ENCODE measurements around the gene PCCB.
"Not testable (repeated sequence)": the region's sequence is repeated elsewhere in the genome, so short reads cannot be mapped to it uniquely, and the experiment has no call there.

PCCB gene

GRCh38 chr3:136250059-136250902 is at the start of gene PCCB:
Gene PCCB (plus strand): TSS chr3:136250340. CDS start chr3:136250376, 36 bp downstream.
- DNase-seq, result peak; percentile 86 to 88

GRCh38 chr3:136207489-136208115 is 42.5 kb upstream of the PCCB start:
- DNase-seq, result no peak

- DNase-seq, result no peak
These were observed 40.2 kb upstream of the PCCB start for GRCh38 chr3:136209921-136210320.

DNA sequence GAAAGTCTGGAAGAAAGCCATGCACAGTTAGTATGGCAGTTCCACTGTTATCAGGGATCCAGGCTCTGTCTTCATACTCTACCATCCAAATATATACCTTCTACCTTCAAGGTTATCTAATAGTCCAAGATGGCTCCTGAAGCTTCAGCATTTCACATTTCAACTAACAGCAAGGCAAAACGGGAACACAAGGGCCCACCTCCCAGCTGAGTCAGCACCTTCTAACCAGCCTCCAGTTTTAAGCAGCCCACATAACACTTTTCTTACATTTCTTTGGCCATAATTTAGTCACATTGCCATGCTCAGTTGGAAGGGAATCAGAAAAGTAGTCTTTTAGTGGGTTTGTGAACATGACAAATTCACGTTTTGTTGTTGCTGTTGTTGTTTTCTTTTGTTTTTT is 38.6 kb upstream of the PCCB start:
- DNase-seq, result no peak

GRCh38 chr3:136222746-136223145 is 27.4 kb upstream of the PCCB start:
- not testable (repeated sequence) for DNase-seq

- no peak for DNase-seq
These were observed 17.7 kb upstream of the PCCB start for GRCh38 chr3:136232413-136232812.

DNA sequence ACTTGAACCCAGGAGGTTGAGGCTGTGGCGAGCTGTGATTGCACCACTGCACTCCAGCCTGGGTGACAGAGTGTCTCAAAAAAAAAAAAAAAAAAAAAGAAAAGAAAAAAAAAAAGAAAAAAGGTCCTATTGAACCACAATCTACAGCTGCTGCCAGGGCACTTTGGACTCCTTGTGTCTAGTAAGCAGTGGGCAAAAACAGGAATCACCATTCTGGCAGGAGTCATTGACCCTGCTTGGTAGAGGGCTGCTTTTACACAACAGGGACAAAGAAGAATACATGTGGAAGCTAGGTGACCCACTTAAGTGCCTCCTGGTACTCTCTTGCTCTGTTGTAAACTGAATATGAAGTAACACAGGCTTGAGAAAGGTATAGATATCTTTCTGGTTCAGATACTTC is 14.6 kb upstream of the PCCB start:
- DNase-seq, result no peak

DNA sequence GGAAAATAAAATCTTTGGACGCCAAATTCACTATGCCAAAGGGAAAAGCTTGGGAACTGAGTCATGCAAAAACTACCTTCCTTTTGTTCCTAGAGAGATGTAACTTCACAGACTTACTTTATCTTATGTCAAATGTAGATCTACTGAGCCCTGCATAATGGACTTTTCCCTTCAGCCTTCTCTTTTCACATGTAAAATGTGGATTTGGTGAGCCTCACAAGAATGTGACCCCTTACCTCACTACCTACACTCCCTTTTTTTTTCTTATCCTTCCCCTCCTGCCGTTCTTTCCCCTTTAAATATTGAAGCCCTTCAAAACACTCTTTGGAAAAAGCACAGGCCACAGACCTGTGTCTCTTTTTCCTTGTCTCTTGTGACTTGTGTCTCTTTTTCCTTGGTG is 14.0 kb upstream of the PCCB start:
- no peak for DNase-seq

- DNase-seq, result no peak
These were observed 13.0 kb upstream of the PCCB start for GRCh38 chr3:136237103-136237502.

DNA sequence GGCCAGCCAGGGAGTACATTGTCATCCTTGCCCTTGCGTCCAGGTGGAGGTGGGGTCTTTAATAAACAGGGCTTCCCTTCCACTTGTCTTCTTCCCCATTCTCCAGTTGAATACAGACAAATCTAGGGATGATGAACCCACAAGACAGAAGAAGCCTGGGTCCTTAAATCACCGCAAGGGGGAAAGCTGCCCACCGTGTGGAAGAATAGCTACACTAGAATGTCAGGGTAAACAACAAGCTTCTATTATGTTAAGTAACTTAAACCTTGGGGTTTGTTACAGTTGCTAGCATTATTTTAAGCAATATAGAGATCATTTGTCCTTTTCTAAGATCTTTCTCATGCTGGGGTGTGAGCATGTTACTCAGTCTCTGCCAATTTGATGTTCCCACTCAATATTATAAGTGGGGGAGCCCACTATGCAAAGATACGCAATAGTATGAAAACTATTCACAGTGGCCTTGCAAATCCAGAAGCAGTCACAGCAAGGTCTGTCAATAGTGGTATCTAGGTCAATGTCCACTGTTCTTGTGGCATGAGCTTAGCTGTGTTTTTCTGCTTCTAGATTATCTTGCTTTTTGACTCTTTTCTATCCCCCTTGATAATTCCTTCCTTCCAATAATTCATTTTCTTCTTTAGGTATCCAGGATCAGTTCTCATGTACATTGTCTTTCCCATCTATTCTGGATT is 12.0 kb upstream of the PCCB start:
- no peak for DNase-seq

DNA sequence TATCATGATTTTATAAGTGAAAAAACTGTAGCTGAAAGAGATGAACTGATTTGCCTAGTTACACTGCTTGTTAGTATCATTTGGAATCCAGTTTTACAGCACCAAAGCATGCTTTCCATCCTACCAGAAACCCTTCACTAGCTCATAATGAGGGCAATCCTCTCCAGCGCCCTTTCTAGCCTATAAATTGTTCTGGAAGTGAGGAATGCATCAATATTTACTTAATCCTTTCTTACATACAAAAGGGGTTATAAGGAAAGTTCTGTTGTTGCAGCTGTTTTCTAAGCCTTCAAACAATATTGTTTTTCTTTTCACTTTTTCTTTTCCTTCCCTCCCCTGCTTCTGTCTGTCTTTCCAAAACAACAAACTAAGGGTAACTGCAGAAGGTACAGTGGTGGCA is 11.0 kb upstream of the PCCB start:
- DNase-seq, result no peak

DNA sequence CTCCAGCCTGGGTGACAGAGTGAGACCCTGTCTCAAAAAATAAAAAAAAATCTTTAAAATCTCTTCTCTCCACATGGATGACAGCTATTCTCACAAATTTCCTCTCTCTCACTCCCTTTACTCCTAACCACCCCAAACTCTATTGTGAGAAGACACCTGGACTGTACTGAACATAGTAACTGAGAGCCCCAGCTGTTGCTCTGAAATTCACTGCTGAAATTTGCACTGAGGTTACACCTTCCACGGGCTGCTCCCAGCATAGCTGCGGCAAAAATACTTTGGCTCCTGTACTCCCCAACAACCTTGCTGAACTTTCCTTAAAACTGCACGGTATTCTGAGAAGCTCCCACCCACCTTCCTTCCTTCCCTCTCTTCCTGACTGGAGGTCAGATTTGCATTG is 4.4 kb upstream of the PCCB start:
- no peak for DNase-seq

- DNase-seq, result no peak
These were observed 2.7 kb upstream of the PCCB start for GRCh38 chr3:136247436-136247835.

GRCh38 chr3:136247855-136248590 is 2.1 kb upstream of the PCCB start:
- no peak for DNase-seq

DNA sequence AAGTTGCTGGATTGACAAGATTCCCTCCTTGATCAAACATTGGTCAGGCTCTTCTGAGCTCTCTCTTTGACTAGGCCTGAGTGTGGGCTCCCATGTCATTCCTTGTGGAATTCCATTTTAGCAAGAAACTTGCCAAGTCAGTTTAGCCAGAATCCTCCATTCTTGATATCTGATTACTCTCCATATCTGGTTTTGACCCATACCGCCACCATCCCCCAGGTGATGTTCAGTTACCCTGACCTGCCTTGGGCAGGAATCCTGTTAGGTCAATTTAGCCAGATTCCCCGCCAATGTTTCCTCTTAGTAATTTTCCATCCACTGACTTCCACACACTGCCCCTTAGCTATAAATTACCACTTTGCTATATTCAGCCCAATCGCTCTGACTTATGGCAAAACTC is 1.0 kb upstream of the PCCB start:
- DNase-seq, result no peak

DNA sequence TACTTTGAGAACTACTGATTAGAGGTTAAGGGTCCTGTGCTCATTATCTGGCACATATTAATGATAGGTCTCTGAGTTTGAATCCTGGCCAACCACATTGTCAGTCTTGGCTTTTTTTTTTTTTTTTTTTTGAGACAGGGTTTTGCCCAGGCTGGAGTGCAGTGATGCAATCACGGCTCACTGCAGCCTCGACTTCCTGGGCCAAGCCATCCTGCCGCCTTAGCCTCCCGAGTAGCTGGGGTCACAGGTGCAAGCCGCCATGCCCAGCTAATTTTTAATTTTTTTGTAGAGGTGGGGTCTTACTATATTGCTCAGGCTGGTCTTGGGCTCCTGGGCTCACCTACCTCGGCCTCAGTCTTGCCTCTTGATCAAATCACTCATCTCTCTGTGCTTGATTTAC is 547 bp upstream of the PCCB start:
- DNase-seq, result no peak

- DNase-seq, result peak in 1 of 2 donors; percentile 5
These were observed 842 bp downstream of the PCCB start for GRCh38 chr3:136250903-136251460.

GRCh38 chr3:136251511-136251910 is 1.4 kb downstream of the PCCB start:
- no peak for DNase-seq

DNA sequence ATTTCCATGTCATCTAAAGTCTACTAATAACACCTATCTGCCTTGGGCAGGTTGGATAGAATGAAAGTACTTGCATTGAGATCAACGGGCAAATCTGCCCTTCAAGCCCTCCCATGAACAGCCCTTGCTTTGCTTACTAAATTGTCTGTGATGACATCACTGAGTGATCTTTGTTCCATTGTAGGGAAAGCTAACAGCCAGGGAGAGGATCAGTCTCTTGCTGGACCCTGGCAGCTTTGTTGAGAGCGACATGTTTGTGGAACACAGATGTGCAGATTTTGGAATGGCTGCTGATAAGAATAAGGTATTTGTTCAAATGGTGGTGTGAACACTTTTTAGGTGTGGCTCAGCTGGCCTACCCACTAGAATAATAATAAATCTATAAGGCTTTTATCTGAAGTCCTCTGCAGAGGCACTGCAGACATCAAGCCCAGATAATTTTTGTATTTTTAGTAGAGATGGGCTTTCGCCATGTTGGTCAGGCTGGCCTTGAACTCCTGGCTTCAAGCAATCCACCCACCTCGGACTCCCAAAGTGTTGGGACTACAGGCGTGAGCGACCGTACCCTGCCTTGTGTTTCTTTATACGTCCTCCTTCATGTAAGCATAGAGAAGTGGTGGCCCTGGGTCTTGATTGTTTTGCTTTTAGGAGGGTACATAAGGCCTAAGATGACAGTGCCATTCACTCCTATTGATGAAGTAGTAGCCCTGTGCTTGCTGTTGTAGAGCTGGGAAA is 5.7 kb downstream of the PCCB start:
- DNase-seq, result no peak

DNA sequence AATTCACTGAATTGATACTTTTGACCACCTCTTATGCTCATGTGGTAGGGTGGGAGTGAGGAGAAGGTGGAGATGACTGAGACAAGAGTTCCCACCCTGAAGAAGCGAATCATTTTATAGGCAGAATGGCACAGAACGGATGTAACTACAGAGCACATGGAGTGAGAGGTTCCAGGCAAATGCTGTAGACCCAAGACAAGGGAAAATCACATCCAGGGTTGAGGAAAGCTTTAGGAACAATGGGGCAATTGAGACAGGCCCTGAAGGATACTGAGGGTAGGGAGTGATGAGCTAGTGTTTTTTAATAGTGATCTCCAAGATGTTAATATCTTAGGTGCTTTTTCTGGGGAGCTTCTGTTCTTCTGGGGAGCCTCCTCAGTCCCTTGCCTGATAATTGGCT is 8.1 kb downstream of the PCCB start:
- no peak for DNase-seq

- no peak for DNase-seq
These were observed 11.7 kb downstream of the PCCB start for GRCh38 chr3:136261826-136262225.

DNA sequence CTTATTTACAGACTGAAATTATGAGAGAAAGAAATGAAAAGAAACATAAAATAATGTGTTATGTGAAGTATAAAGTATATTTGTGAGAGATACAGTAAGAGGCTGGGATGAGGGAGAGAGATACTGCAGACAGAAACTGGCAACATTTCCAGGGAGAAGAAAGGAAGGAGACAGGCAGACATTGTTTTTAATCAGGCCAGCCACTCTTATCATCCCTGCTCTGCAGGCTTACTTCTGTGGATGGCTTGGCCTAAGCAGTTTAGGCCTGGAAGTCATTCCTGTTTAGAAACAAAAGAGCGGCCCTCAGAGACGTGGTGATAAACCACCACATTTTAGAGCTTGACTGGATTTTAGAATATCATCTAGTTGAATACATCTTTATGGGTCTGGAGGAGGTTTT is 12.4 kb downstream of the PCCB start:
- no peak for DNase-seq

Measured in stimulated activated CD4-positive, alpha-beta T cell treated with anti-CD3 and anti-CD28 coated beads, Interleukin-2, amount 100 ng/mL, for 48 hours (primary cell).